ENCODE results near the gene CRYBG1. TPM values are rescaled to one million over a fixed set of nuclear protein-coding genes. Genes with fewer than 3 reads are reported as not detected.
A peak's percentile ranks its signal among the peaks of the same experiment; 100 is the strongest.
"Not testable (repeated sequence)": the region's sequence is repeated elsewhere in the genome, so short reads cannot be mapped to it uniquely, and the experiment has no call there.

CRYBG1 gene
- total and polyA plus RNA-seq, 2 donors, result 6.6 to 32.4 TPM

DNA sequence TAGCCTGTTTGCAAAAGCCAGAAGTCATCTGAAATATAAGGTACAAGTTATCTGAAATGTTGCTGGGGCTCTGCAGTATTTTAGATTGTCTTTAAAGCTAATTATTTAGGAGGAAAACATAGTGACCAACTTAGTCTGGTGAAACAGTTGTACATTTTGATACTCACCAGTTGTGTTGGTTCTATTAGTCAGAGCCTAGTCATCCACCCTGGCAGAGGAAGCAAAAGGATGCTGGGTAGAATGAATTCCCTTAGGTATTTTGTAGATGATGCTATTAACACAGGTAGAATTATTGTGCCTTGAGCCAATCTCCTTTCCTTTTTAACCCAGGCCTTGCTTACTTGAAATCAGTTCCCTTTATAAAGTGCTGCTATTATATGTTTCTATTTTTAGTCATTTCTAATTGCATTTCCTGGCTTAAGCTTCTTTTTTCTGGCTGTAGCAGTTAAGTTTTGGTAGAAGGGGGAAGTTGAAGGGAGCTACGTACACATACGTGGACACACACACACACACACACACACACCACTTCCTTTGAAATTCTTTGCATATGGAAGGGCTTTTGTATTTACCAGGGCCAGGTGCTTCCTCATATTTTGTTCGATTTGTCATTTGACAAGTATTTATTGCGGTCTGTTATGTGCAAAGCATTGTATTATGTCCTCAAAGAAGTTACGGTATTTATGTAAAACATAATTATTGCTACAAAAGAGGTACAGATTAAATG, 186.3 kb downstream of the CRYBG1 start:
- WGBS, result 41% methylated on average over 5 of the region's 5 CpGs
- Histone ChIP-seq H3K36me3 (ENCODE audit: insufficient read depth) (peaks cover 2% of the 10 kb centered on the region), H3K4me3 (ENCODE audit: low read depth, low read length) (no peak overlapping the region), H3K27ac (ENCODE audit: low read depth) (no peak overlapping the region), H3K4me1 (ENCODE audit: insufficient read depth) (peaks cover 2% of the 10 kb centered on the region)
- DNase-seq (ENCODE audit: extremely low spot score), result no peak

DNA sequence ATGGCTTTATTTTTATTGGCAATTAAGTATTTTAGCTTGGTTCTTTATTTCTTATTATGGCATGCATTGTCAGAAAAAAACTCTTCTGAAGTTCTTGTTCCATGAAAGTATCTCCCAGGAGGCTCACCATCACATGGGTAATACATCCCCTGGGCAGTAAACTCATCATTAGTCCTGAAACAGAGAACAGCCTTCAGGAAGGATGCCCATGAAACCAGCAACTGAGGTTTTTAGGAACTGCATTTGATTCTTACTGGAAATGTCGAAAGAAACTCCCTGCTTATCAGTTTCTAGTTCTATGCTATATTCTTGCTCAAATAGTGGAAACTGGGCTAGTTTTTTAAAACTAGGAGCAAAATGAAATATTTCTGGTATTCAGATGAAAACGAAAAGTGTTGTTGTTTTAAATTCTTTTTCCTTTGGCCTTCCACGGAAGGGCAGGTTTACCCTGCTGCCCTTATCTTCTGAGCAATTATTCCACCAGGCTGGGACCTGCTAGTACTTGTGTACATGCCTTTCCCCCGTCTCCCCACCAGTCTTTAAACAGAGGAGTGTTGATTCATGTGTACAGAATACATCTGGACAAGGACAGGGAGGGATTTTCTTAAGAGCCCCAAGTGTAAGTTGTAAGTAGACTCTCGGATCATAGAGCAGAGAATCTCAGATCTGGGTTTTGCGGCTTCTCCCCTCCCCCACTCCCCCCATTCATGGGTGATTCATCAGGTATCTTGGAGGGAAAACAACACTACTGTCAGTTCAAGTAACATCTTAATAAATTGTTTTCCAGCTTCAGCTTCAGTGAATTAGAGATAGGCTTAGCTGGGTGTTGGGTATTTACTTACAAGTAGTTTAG, 187.3 kb downstream of the CRYBG1 start:
- 31% methylated on average over 6 of the region's 6 CpGs for WGBS
- H3K36me3 ChIP-seq (ENCODE audit: insufficient read depth), result peaks cover 2% of the 10 kb centered on the region
- peak overlapping the region; percentile 5 for H3K27ac ChIP-seq (ENCODE audit: low read depth)

DNA sequence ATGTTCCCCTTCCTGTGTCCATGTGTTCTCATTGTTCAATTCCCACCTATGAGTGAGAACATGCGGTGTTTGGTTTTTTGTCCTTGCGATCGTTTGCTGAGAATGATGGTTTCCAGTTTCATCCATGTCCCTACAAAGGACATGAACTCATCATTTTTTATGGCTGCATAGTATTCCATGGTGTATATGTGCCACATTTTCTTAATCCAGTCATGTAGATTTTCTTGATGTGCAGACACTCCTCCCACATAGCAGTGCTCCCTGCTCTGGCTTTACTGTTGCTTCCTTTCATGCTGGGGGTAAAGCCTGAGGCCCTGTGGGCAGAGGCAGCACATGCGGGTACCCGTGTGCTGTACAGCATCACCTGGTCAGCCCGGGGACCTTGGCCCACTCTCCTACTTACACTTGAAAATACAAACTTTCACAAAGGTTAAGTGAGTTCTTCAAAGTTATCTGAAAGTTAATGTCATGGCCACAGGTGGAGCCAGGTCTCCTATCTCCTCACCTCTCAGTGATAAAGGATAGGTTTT, 188.5 kb downstream of the CRYBG1 start:
- H3K27ac ChIP-seq (ENCODE audit: low read depth); H3K36me3 ChIP-seq (ENCODE audit: insufficient read depth); DNase-seq (ENCODE audit: extremely low spot score); H3K4me1 ChIP-seq (ENCODE audit: insufficient read depth); H3K4me3 ChIP-seq (ENCODE audit: low read depth, low read length): not testable (repeated sequence)
- 96% methylated on average over 3 of the region's 6 CpGs for WGBS

More for the DNA sequence above, 187.3 kb downstream of the CRYBG1 start:
- DNase-seq (ENCODE audit: extremely low spot score), result no peak
- Histone ChIP-seq H3K4me1 (ENCODE audit: insufficient read depth) (peaks cover 2% of the 10 kb centered on the region), H3K4me3 (ENCODE audit: low read depth, low read length) (no peak overlapping the region)

DNA sequence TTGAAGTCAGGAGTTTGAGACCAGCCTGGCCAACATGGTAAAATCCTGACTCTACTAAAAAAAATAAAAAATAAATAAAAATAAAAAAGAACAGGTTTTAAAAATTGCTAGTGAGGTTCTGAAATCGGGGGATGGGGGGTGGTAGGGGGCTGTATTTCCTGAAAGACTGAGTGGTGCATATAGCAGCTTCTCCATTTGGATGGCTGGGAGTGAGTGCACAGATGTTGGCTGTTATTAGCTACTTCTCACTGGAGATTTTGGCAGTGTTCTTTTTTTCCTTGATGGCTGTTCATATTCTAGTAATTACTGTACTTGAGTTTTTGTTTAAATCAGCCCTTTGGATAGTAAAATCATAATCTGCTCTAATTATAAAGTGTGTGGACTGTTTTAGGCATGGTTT, 189.0 kb downstream of the CRYBG1 start:
- H3K36me3 ChIP-seq (ENCODE audit: insufficient read depth), result peaks cover 2% of the 10 kb centered on the region
- H3K4me3 ChIP-seq (ENCODE audit: low read depth, low read length), result no peak overlapping the region
- peak overlapping the region; percentile 18 for H3K27ac ChIP-seq (ENCODE audit: low read depth)
- H3K4me1 ChIP-seq (ENCODE audit: insufficient read depth), result peaks cover 2% of the 10 kb centered on the region
- DNase-seq (ENCODE audit: extremely low spot score), result no peak
- WGBS, result 83% methylated on average over 1 of the region's 1 CpG

DNA sequence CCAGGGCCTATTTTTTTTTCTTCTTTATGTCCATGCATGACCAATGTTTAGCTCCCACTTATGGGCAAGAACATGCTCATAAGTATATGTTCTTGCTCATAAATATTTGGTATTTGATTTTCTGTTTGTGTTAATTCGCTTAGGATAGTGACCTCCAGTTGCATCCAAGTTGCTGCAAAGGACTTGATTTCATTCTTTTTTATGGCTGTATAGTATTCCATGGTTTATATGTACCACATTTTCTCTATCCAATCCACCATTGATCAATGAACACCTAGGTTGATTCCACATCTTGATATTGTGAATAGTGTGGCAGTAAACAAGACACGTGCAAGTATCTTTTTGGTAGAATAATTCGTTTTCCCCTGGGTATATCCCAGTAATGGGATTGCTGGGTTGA, 190.6 kb downstream of the CRYBG1 start:
- 84% methylated on average over 3 of the region's 3 CpGs for WGBS
- H3K36me3 ChIP-seq (ENCODE audit: insufficient read depth), result peaks cover 2% of the 10 kb centered on the region
- no peaks in the 10 kb centered on the region for H3K4me1 ChIP-seq (ENCODE audit: insufficient read depth)
- no peak overlapping the region for H3K4me3 ChIP-seq (ENCODE audit: low read depth, low read length)
- DNase-seq (ENCODE audit: extremely low spot score), result no peak
- no peak overlapping the region for H3K27ac ChIP-seq (ENCODE audit: low read depth)

DNA sequence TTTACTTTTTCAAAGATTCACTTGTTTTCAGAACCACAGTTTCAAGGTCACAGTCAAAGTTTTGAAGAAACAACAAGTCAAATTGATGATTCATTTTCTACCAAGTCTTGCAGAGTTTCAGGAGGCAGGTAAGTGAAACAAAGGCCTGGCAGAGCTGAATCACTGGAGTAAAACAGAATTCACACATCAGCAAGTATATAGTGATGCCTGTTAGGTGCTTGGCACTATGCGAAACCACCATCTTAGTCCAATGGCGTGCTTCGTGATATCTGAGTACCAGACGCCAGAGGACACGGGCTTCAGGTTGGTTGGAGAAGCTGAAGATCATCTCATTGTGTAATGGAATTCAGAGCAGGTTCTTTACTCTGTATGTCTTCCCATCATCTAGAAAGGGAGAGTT, 192.9 kb downstream of the CRYBG1 start:
- H3K27ac ChIP-seq (ENCODE audit: low read depth), result no peak overlapping the region
- H3K4me3 ChIP-seq (ENCODE audit: low read depth, low read length), result no peak overlapping the region
- no peaks in the 10 kb centered on the region for H3K4me1 ChIP-seq (ENCODE audit: insufficient read depth)
- no peak for DNase-seq (ENCODE audit: extremely low spot score)
- peaks cover 2% of the 10 kb centered on the region for H3K36me3 ChIP-seq (ENCODE audit: insufficient read depth)
- 97% methylated on average over 5 of the region's 5 CpGs for WGBS

DNA sequence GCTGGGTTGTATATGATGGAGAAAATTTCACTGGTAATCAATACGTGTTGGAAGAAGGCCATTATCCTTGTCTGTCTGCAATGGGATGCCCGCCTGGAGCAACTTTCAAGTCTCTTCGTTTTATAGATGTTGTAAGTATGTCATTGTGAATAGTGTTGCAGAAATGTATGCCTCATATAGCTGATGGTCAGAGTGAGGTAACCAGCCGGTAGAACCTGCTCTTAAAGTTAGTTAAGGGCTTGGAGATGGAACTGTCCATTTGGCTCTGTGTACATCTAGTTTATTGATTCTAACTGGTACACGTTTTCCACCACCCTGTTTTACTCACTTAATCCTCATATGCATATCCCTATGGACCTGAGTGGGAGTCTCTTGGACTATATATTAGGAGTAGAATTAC, 195.2 kb downstream of the CRYBG1 start:
- WGBS, result 68% methylated on average over 5 of the region's 5 CpGs
- DNase-seq (ENCODE audit: extremely low spot score), result no peak

DNA sequence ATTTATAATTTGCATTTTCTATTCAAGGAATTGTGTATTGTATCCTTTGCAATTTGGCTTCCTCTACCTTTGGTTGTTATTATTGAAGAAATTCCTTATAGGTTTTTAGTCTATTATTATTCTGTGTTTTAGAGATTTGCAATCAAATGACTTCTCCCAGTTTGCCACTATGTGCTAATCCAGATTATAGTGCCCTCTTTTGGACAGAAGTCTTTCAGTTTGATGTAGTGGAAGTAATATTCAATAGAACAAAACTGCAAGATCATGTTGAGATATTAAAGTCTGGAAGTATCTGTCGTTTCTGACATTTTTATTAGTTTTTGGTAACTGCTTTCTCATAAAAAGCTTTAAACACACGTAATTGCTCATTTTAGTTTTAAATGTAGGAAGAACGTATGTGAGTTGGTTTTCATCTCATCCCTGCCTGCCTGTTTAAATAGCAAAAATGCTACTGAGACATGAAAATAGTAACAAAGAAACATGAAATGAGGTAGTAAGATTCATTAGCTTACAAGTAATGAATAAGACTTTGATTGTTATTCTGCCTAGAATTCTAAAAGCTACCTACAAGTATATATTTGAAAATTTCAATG, 195.9 kb downstream of the CRYBG1 start:
- WGBS, result 39% methylated on average over 3 of the region's 3 CpGs
- no peak overlapping the region for H3K27ac ChIP-seq (ENCODE audit: low read depth)

More for the DNA sequence above, 195.2 kb downstream of the CRYBG1 start:
- no peaks in the 10 kb centered on the region for H3K4me1 ChIP-seq (ENCODE audit: insufficient read depth)
- H3K36me3 ChIP-seq (ENCODE audit: insufficient read depth), result no peaks in the 10 kb centered on the region
- H3K4me3 ChIP-seq (ENCODE audit: low read depth, low read length), result no peak overlapping the region
- no peak overlapping the region for H3K27ac ChIP-seq (ENCODE audit: low read depth)

DNA sequence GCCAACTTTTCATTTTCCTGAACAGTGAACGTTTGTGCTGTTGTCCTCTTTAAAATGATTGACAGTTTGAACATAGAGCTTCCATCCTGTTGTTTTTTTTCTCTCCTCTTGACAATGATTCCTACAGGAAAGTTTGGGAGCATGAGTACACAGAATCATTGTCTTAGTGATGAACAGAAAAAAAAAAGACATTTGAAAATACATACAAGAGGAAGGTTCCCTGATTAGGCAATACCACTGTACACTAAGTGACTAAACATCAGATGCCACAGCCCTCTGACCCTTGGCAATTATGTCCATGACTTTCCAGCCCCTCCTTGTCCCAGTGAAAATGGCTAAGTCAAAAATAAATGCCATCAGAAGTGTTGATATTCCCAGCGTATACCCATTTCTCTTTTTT, 197.3 kb downstream of the CRYBG1 start:
- no peaks in the 10 kb centered on the region for H3K36me3 ChIP-seq (ENCODE audit: insufficient read depth)
- DNase-seq (ENCODE audit: extremely low spot score), result no peak
- no peaks in the 10 kb centered on the region for H3K4me1 ChIP-seq (ENCODE audit: insufficient read depth)
- H3K27ac ChIP-seq (ENCODE audit: low read depth), result no peak overlapping the region
- no peak overlapping the region for H3K4me3 ChIP-seq (ENCODE audit: low read depth, low read length)
- WGBS, result 66% methylated on average over 2 of the region's 2 CpGs

More for the DNA sequence above, 195.9 kb downstream of the CRYBG1 start:
- DNase-seq (ENCODE audit: extremely low spot score), result no peak
- Histone ChIP-seq H3K4me1 (ENCODE audit: insufficient read depth) (no peaks in the 10 kb centered on the region), H3K36me3 (ENCODE audit: insufficient read depth) (no peaks in the 10 kb centered on the region), H3K4me3 (ENCODE audit: low read depth, low read length) (no peak overlapping the region)

DNA sequence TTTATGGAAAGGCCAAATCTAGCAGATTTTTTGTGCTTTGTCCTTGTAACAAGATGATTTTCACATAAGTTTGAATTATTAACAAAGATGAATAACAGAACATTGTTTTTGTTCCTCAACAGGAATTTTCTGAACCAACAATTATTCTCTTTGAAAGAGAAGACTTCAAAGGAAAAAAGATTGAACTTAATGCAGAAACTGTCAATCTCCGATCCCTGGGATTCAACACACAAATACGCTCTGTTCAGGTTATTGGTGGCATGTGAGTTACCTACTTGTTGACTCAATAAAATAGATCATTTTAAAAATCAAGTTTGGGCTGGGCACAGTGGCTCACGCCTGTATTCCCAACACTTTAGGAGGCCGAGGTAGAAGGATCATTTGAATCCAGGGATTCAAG, 197.8 kb downstream of the CRYBG1 start:
- no peak for DNase-seq (ENCODE audit: extremely low spot score)
- H3K36me3 ChIP-seq (ENCODE audit: insufficient read depth), result no peaks in the 10 kb centered on the region
- H3K4me3 ChIP-seq (ENCODE audit: low read depth, low read length), result no peak overlapping the region
- H3K27ac ChIP-seq (ENCODE audit: low read depth), result no peak overlapping the region
- H3K4me1 ChIP-seq (ENCODE audit: insufficient read depth), result no peaks in the 10 kb centered on the region
- WGBS, result 96% methylated on average over 4 of the region's 4 CpGs

DNA sequence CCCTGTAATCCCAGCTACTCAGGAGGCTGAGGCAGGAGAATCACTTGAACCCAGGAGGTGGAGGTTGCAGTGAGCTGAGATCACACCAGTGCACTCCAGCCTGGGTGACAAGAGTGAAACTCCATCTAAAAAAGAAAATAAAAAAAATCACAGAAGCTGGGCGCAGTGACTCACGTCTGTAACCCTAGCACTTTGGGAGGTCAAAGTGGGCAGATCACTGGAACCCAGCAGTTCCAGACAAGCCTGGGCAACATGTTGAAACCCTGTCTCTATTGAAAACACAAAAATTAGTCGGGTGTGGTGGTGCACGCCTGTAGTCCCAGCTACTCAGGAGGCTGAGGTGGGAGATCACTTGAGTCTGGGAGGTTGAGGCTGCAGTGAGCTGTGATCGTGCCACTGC, 199.1 kb downstream of the CRYBG1 start:
- H3K36me3 ChIP-seq (ENCODE audit: insufficient read depth); H3K27ac ChIP-seq (ENCODE audit: low read depth); H3K4me3 ChIP-seq (ENCODE audit: low read depth, low read length); DNase-seq (ENCODE audit: extremely low spot score); H3K4me1 ChIP-seq (ENCODE audit: insufficient read depth): not testable (repeated sequence)
- 90% methylated on average over 5 of the region's 5 CpGs for WGBS

DNA sequence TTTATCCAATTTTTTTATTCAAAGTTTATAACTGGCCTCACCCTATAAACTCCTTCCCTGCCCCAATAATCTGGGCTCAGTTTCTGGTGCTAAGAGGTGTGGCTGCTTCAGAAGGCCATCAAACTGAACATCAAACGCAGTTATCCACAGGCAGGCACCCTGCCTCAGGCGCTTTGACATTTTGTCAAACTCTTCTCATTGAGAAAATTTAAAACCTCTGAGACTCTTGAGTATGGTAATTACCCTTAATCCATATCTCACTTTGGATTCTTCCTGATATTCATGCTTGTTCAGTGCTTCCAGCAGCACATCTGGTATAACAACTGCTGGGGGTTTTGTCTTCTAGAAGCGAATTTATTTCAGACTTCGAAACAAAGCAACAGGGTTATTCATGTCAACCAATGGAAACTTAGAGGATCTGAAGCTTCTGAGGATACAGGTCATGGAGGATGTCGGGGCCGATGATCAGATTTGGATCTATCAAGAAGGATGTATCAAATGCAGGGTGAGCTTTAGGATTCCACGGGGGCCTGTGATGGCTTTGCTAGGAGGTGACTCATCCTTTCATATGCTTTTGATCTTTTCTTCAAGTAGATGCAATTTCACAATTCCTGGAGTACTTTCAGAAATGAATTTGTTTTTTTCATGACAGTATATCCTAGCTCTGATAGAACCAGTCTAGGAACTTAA, 200.6 kb downstream of the CRYBG1 start:
- no peaks in the 10 kb centered on the region for H3K36me3 ChIP-seq (ENCODE audit: insufficient read depth)
- WGBS, result 79% methylated on average over 7 of the region's 7 CpGs
- no peak overlapping the region for H3K4me3 ChIP-seq (ENCODE audit: low read depth, low read length)
- no peaks in the 10 kb centered on the region for H3K4me1 ChIP-seq (ENCODE audit: insufficient read depth)
- H3K27ac ChIP-seq (ENCODE audit: low read depth), result peak overlapping the region; percentile 29
- no peak for DNase-seq (ENCODE audit: extremely low spot score)

DNA sequence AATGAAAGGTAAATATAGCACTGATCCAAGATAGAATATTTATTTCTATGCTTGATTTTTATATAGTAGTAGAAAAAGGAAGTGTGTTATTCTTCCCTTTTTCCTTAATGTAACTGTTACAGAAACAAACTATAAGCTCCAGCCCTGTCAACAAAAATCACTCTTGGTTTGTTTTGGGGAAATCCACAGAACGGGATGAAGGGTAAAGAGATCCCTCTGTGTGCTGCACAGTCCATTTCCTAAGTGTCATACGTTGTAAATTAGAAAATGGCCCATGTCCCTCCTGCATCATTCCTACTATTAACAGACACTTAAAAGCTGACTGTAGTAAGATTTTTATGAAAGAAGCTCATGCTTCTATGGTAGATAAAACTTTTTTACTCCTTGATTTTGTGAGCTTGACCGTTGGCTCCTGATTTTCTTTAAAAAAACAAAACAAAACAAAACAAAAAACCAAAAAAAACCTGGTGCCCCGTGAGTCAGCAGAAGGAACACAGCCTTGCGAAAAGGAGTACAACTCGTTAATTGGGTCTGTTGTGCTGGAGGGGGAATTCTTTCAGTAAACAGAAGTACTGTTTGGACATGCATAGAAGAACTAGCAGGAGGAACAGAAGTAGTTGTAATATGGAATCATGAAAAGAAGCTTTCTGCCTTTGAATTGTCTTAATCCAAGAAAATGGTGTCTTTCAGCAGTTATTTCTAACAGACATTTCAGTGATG, 201.3 kb downstream of the CRYBG1 start:
- Histone ChIP-seq H3K4me3 (ENCODE audit: low read depth, low read length) (no peak overlapping the region), H3K36me3 (ENCODE audit: insufficient read depth) (no peaks in the 10 kb centered on the region), H3K4me1 (ENCODE audit: insufficient read depth) (no peaks in the 10 kb centered on the region), H3K27ac (ENCODE audit: low read depth) (peak overlapping the region; percentile 29)
- WGBS, result 49% methylated on average over 6 of the region's 6 CpGs
- DNase-seq (ENCODE audit: extremely low spot score), result no peak

Data from urinary bladder (tissue), 4 donors.